Right cardiac atrium (tissue), 5 donors: Measurements from ENCODE around the gene CEBPB. TPM values are rescaled to one million over a fixed set of nuclear protein-coding genes. Genes with fewer than 3 reads are reported as not detected.
A peak's percentile ranks its signal among the peaks of the same experiment; 100 is the strongest.

ENCODE experiments used
- ATAC-seq, 2 donors: fragments of 200-7000 bp; cut with Tn5 transposase; one replicate each; pipeline versions ENCODE4 v1.8.0 to v1.9.1; 2020; ENCODE audit warnings: moderate library complexity in 2 of 2, mild to moderate bottlenecking in 1 of 2
- DNase-seq, 3 donors: peaks; one replicate each; pipeline ENCODE4 v3.0.0-alpha.2; 2020
- H3K27ac ChIP-seq: one replicate; pipeline ENCODE4 v1.5.1; 2013; ENCODE audit warnings: mild to moderate bottlenecking, low read length, control low read depth, moderate library complexity
- H3K27me3 ChIP-seq: one replicate; pipeline ENCODE4 v1.6.1; 2013; ENCODE audit not compliant: control insufficient read depth, insufficient read depth
- H3K4me1 ChIP-seq: one replicate; pipeline ENCODE4 v1.6.1; 2013; ENCODE audit warnings: low read length; ENCODE audit not compliant: control insufficient read depth, insufficient read depth
- H3K4me3 ChIP-seq: one replicate; pipeline ENCODE4 v1.5.1; 2013; ENCODE audit warnings: low read length, control low read depth
- H3K9me3 ChIP-seq: one replicate; pipeline ENCODE4 v1.6.1; 2013; ENCODE audit warnings: low read length; ENCODE audit not compliant: control insufficient read depth
- WGBS: extraction: QIAGEN DNeasy Blood & Tissue Kit; methylation state at CpG from one replicate; pipeline ENCODE4 v1.1.7; 2013; 5-methylcytosine and 5-hydroxymethylcytosine counted together
- intact Hi-C, 4 donors: fragments of 100-400 bp; cut with DNase I; formaldehyde crosslinking; loops; one replicate each; pipeline versions ENCODE4 v1.11.0 to v1.14.0; 2022 to 2023
- polyA plus RNA-seq: library from polyadenylated mRNA; stranded (reverse); fragments of 200-250 nt; gene quantifications from one replicate; pipeline ENCODE4 v1.2.3, GENCODE V29; 2013
- total RNA-seq, 4 donors: library from RNA; stranded (reverse); fragmentation: NEBNext Ultra II Directional; extraction: Animal tissue kit (Norgen Biotek cat#: 25700); gene quantifications; one replicate each; pipeline ENCODE4 v1.2.1, GENCODE V29; 2021
- donor health status: healthy with polysubstance abuse.
- donor health status: DM: no; HTN: yes; CAD: no.
- donor health status: DM: no; HTN: no; CAD: no.
- donor health status: DM: no; HTN: yes; CAD: no; lungs with severe emphysema.
- donor health status: DM: yes; HTN: yes; CAD: no.

Gene CEBPB
- total and polyA plus RNA-seq, 5 donors, result 16.4 to 92.4 (median 64.1) TPM

- intact Hi-C loops, result loop anchor here (2.0 to 10.0 kb wide), 4 partner anchors 275 to 547 kb away; partner anchors contain the start of gene PARD6B (in 1 of the 4)
- 67% methylated on average over 12 of the region's 12 CpGs for WGBS
- Histone ChIP-seq H3K27ac (no peak overlapping the region), H3K4me1 (no peaks in the 10 kb centered on the region), H3K9me3 (no peaks in the 10 kb centered on the region), H3K27me3 (no peaks in the 10 kb centered on the region), H3K4me3 (no peak overlapping the region)
- peak; percentile 47 to 69 (median 60) for DNase-seq
- no peak for ATAC-seq
Observed at GRCh38 chr20:50187403-50188051, 3.1 kb upstream of the CEBPB start.

- Histone ChIP-seq H3K4me1 (no peaks in the 10 kb centered on the region), H3K9me3 (no peaks in the 10 kb centered on the region), H3K27ac (no peak overlapping the region), H3K4me3 (no peak overlapping the region), H3K27me3 (no peaks in the 10 kb centered on the region)
- ATAC-seq (no peak), DNase-seq (no peak)
- WGBS, result 91% methylated on average over 6 of the region's 6 CpGs
- intact Hi-C loops, result loop anchor here (2.0 to 10.0 kb wide), 4 partner anchors 275 to 547 kb away; partner anchors contain the start of gene PARD6B (in 1 of the 4)
Observed at GRCh38 chr20:50188287-50188688, 2.3 kb upstream of the CEBPB start.

- Histone ChIP-seq H3K4me1 (peaks cover 5% of the 10 kb centered on the region), H3K27ac (no peak overlapping the region), H3K9me3 (no peaks in the 10 kb centered on the region), H3K4me3 (no peak overlapping the region), H3K27me3 (no peaks in the 10 kb centered on the region)
- 84% methylated on average over 18 of the region's 18 CpGs for WGBS
- intact Hi-C loops, result loop anchor here (2.0 to 10.0 kb wide), 4 partner anchors 274 to 546 kb away; partner anchors contain the start of gene PARD6B (in 1 of the 4)
- DNase-seq (peak in 2 of 3 donors; percentile 66), ATAC-seq (no peak)
Observed at GRCh38 chr20:50188879-50189680, 1.6 kb upstream of the CEBPB start.

- Histone ChIP-seq H3K27me3 (no peaks in the 10 kb centered on the region), H3K9me3 (no peaks in the 10 kb centered on the region), H3K4me3 (peak overlapping the region; percentile 64), H3K4me1 (peaks cover 6% of the 10 kb centered on the region), H3K27ac (peak overlapping the region; percentile 25)
- peak; percentile 0 to 20 for ATAC-seq
- intact Hi-C loops, result loop anchor here (2.0 to 10.0 kb wide), 12 partner anchors 85 to 545 kb away; partner anchors contain the start of gene PARD6B (in 1 of the 4)
- DNase-seq, result peak; percentile 64 to 86 (median 85)
- WGBS, result 40% methylated on average over 29 of the region's 29 CpGs
Observed at GRCh38 chr20:50189681-50190250, 864 bp upstream of the CEBPB start.

GRCh38 chr20:50191065-50191543 is 474 bp downstream of the CEBPB start:
- DNase-seq (peak; percentile 71 to 89 (median 89)), ATAC-seq (peak in 1 of 2 donors; percentile 7)
- H3K4me1 ChIP-seq, result peaks cover 10% of the 10 kb centered on the region
- no peaks in the 10 kb centered on the region for H3K27me3 ChIP-seq
- H3K27ac ChIP-seq, result peak overlapping the region; percentile 86
- under 1% methylated on average over 69 of the region's 69 CpGs for WGBS
- H3K9me3 ChIP-seq, result no peaks in the 10 kb centered on the region
- intact Hi-C loops, result loop anchor here (2.0 to 10.0 kb wide), 8 partner anchors 84 to 274 kb away; no protein-coding TSS in a partner anchor
- peak overlapping the region; percentile 64 for H3K4me3 ChIP-seq

GRCh38 chr20:50191544-50192363 is 1.1 kb downstream of the CEBPB start:
- Histone ChIP-seq H3K4me1 (peaks cover 10% of the 10 kb centered on the region), H3K9me3 (no peaks in the 10 kb centered on the region), H3K4me3 (peak overlapping the region; percentile 64), H3K27ac (peak overlapping the region; percentile 86), H3K27me3 (no peaks in the 10 kb centered on the region)
- peak; percentile 50 to 85 (median 82) for DNase-seq
- intact Hi-C loops, result loop anchor here (2.0 to 10.0 kb wide), 8 partner anchors 83 to 273 kb away; no protein-coding TSS in a partner anchor
- under 1% methylated on average over 96 of the region's 96 CpGs for WGBS
- peak in 1 of 2 donors; percentile 0 for ATAC-seq

GRCh38 chr20:50192364-50193198 is 2.0 kb downstream of the CEBPB start:
- ATAC-seq (peak; percentile 21 to 43), DNase-seq (peak; percentile 88 to 93 (median 91))

GRCh38 chr20:50193199-50193835 is 2.7 kb downstream of the CEBPB start:
- H3K4me1 ChIP-seq, result peaks cover 12% of the 10 kb centered on the region
- WGBS, result 51% methylated on average over 10 of the region's 10 CpGs
- no peaks in the 10 kb centered on the region for H3K9me3 ChIP-seq
- H3K27me3 ChIP-seq, result no peaks in the 10 kb centered on the region
- intact Hi-C loops, result loop anchor here (5.0 to 10.0 kb wide), 6 partner anchors 81 to 204 kb away; no protein-coding TSS in a partner anchor
- no peak for ATAC-seq
- peak in 1 of 3 donors; percentile 61 for DNase-seq
- H3K4me3 ChIP-seq, result peak overlapping the region; percentile 64
- H3K27ac ChIP-seq, result peak overlapping the region; percentile 65

More at GRCh38 chr20:50192364-50193198, 2.0 kb downstream of the CEBPB start:
- Histone ChIP-seq H3K4me3 (peak overlapping the region; percentile 64), H3K9me3 (no peaks in the 10 kb centered on the region), H3K27me3 (no peaks in the 10 kb centered on the region), H3K4me1 (peaks cover 12% of the 10 kb centered on the region), H3K27ac (peak overlapping the region; percentile 65)
- intact Hi-C loops, result loop anchor here (5.0 to 10.0 kb wide), 6 partner anchors 82 to 205 kb away; no protein-coding TSS in a partner anchor
- WGBS, result 8% methylated on average over 25 of the region's 25 CpGs
